Keratinocyte (primary cell): ENCODE measurements around the gene ADIG. TPM values are rescaled to one million over a fixed set of nuclear protein-coding genes. Genes with fewer than 3 reads are reported as not detected.

Experiments
- DNase-seq: peaks from one replicate; pipeline ENCODE4 v3.0.0-alpha.2; 2011; ENCODE audit warnings: low read depth, missing footprints, low spot score
- FAIRE-seq: peaks from 2 replicates; lab custom pipeline; 2011; peaks lifted over from hg19 to GRCh38; lab: Jason Lieb, UNC
- H2AFZ ChIP-seq: 2 replicates; pipeline ENCODE4 v1.6.0; 2012; ENCODE audit warnings: low read length, control low read depth, inconsistent platforms; ENCODE audit not compliant: control insufficient read depth
- H3K27ac ChIP-seq: 2 replicates; pipeline ENCODE4 v1.5.1; 2011; ENCODE audit warnings: low read length; ENCODE audit not compliant: control insufficient read depth, insufficient read depth
- H3K27me3 ChIP-seq: 3 replicates; pipeline ENCODE4 v1.6.0; 2011; ENCODE audit warnings: low read length; ENCODE audit not compliant: control insufficient read depth, insufficient read depth; ENCODE audit errors: extremely low read depth
- H3K36me3 ChIP-seq, 2 experiments: 2 replicates in 1 of 2; 3 replicates in 1 of 2; pipeline ENCODE4 v1.5.1; 2011; ENCODE audit warnings: low read length in 2 of 2, mild to moderate bottlenecking in 1 of 2; ENCODE audit not compliant: control insufficient read depth in 2 of 2, insufficient read depth in 2 of 2; ENCODE audit errors: extremely low read depth in 1 of 2
- H3K4me1 ChIP-seq: 3 replicates; pipeline ENCODE4 v1.5.1; 2011; ENCODE audit warnings: low read length; ENCODE audit not compliant: control insufficient read depth, insufficient read depth; ENCODE audit errors: extremely low read depth
- H3K4me2 ChIP-seq: 3 replicates; pipeline ENCODE4 v1.6.0; 2011; ENCODE audit warnings: low read depth, low read length; ENCODE audit not compliant: control insufficient read depth, insufficient read depth; ENCODE audit errors: extremely low read depth
- H3K4me3 ChIP-seq, 3 experiments: fragments of 200-600 bp in 1 of 3; sonication (generic) in 1 of 3; 2 replicates in 2 of 3; 3 replicates in 1 of 3; pipeline ENCODE4 v1.5.1; 2011 to 2016; ENCODE audit warnings: low read length in 3 of 3, mild to moderate bottlenecking in 3 of 3, control low read depth in 2 of 3, inconsistent platforms in 1 of 3, low read depth in 1 of 3, mixed read lengths in 1 of 3, mixed run types in 1 of 3, moderate library complexity in 1 of 3; ENCODE audit not compliant: control insufficient read depth in 2 of 3, insufficient read depth in 2 of 3; ENCODE audit errors: extremely low read depth in 1 of 3
- H3K79me2 ChIP-seq: 2 replicates; pipeline ENCODE4 v1.6.0; 2012; ENCODE audit warnings: low read length; ENCODE audit not compliant: control insufficient read depth, insufficient read depth
- H3K9ac ChIP-seq: 3 replicates; pipeline ENCODE4 v1.6.0; 2011; ENCODE audit warnings: low read length; ENCODE audit not compliant: control insufficient read depth, insufficient read depth; ENCODE audit errors: extremely low read depth
- H3K9me1 ChIP-seq: 3 replicates; pipeline ENCODE4 v1.6.0; 2011; ENCODE audit warnings: low read length; ENCODE audit not compliant: control insufficient read depth, insufficient read depth; ENCODE audit errors: extremely low read depth
- H3K9me3 ChIP-seq: 2 replicates; pipeline ENCODE4 v1.5.1; 2012; ENCODE audit warnings: low read depth, low read length; ENCODE audit not compliant: control insufficient read depth
- H4K20me1 ChIP-seq: 3 replicates; pipeline ENCODE4 v1.6.0; 2011; ENCODE audit warnings: low read length; ENCODE audit not compliant: control insufficient read depth, insufficient read depth; ENCODE audit errors: extremely low read depth
- EZH2 ChIP-seq: IDR thresholded peaks from one replicate; pipeline ENCODE4 v1.6.1; 2012; ENCODE audit warnings: inconsistent platforms, mild to moderate bottlenecking, low read length, moderate library complexity
- dilution Hi-C: fragments of 300-500 bp; cut with MboI; formaldehyde crosslinking; loops from one replicate; pipeline ENCODE4 v1.7.0; 2020; ENCODE audit warnings: low sequenced_read_pairs; ENCODE audit not compliant: extremely low pct_ligation_motif_present
- polyA minus RNA-seq, 3 experiments: library from RNA; depleted of rRNA, polyadenylated mRNA; stranded (reverse); fragments of >200 nt; gene quantifications; 1 replicate in 1 of 3; 2 replicates in 1 of 3; 3 replicates in 1 of 3; pipeline ENCODE4 v1.2.3, GENCODE V29; 2011
- polyA plus RNA-seq, 5 experiments: library from polyadenylated mRNA; depleted of rRNA in 3 of 5; stranded (reverse) in 3 of 5; stranded (forward) in 1 of 5; unstranded in 1 of 5; fragments of >200 nt; gene quantifications; 1 replicate in 1 of 5; 2 replicates in 3 of 5; 3 replicates in 1 of 5; pipeline versions ENCODE4 v1.2.1 to v1.2.3, GENCODE V29; 2011 to 2012; ENCODE audit warnings: missing spikeins in 2 of 5, low read depth in 1 of 5, low replicate concordance in 1 of 5
- TF ChIP-seq, protein P1 (sequence below), 3 experiments: IDR thresholded peaks in 1 of 3; conservative IDR thresholded peaks in 1 of 3; optimal IDR thresholded peaks in 1 of 3; 2 replicates in 2 of 3; 3 replicates in 1 of 3; pipeline versions ENCODE3 to v1.5.1; 2011; ENCODE audit warnings: low read length in 3 of 3, mild to moderate bottlenecking in 3 of 3, moderate library complexity in 2 of 3, control low read depth in 1 of 3, inconsistent platforms in 1 of 3; ENCODE audit not compliant: insufficient read depth in 2 of 3; ENCODE audit errors: extremely low read depth in 1 of 3

Gene ADIG
- polyA plus RNA-seq, result not detected in 3 replicates
- polyA plus RNA-seq (2011; ENCODE audit: low read depth), result not detected
- not detected in 2 replicates for polyA plus RNA-seq (2011; cell fraction: cytosol; rRNA removed)
- not detected in 2 replicates for polyA plus RNA-seq (2011; cell fraction: nucleus; rRNA removed)
- not detected in 2 replicates for polyA plus RNA-seq (2012; ENCODE audit: low replicate concordance)
- not detected in 3 replicates for polyA minus RNA-seq
- not detected for polyA minus RNA-seq (2011; cell fraction: cytosol; rRNA and poly(A)+ RNA removed)
- polyA minus RNA-seq (2011; cell fraction: nucleus; rRNA and poly(A)+ RNA removed), result not detected in 2 replicates

DNA sequence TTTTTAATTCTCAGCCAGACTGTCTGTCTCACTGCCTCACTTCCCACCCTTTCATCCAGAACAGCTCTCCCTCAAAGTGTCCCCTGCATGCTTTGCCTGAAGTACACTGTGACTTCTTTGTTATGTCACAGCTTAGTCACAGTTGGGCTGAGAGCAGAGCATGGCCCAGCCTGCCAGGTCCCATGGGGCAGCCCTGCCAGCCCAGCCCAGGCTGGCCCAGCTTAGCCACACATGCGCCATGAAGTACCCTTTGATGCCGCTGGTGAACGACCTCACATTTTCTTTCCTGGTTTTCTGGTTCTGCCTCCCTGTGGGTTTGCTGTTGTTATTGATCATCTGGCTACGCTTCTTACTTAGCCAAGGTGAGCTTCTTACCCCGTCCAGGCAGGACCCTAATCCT, at the start of gene ADIG:
Gene ADIG (plus strand): TSS at position 185 of the 400 bp plus-strand sequence. CDS start 54 bp downstream, at position 239.
- H2AFZ ChIP-seq, result no peak within 1 kb of the TSS
- no peak within 1 kb of the TSS for H3K4me3 ChIP-seq
- H3K36me3 ChIP-seq, result peaks cover 1 to 4% of the 10 kb centered on the region in 2 experiments
- no peaks in the 10 kb centered on the region for H3K4me1 ChIP-seq
- no peak within 1 kb of the TSS for H3K27ac ChIP-seq
- dilution Hi-C loops, result no loop called here
- no peaks in the 10 kb centered on the region for H3K9me1 ChIP-seq
- no peaks in the 10 kb centered on the region for H3K27me3 ChIP-seq
- no peaks in the 10 kb centered on the region for H3K9me3 ChIP-seq
- no peak within 1 kb of the TSS for H3K4me2 ChIP-seq
- DNase-seq (no peak), FAIRE-seq (no peak)
- no peak for TF ChIP-seq EZH2
- no peak within 1 kb of the TSS for H3K9ac ChIP-seq
- H4K20me1 ChIP-seq, result no peaks in the 10 kb centered on the region
- H3K79me2 ChIP-seq, result no peaks in the 10 kb centered on the region

DNA sequence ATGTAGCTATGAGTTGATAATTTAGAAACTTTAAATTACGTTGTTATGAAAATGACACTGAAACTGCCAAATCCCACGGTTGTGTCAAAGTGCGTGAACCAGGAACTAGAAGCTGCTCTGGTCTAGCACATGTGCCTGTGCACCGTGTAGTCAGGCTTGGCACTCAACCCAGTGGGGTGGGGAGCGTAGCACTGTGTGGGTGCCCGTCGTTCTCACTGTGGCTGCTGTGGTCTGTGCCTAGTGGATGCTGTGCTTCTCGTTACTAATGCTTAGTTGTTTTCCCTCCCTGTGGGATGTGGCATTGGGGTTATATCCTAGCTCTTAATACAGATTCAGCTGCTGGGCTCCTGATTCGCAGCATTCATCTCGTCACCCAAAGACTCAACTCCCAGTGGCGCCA, 46.2 kb upstream of the ADIG start:
- Histone ChIP-seq H3K9me3 (no peaks in the 10 kb centered on the region), H3K9me1 (peaks cover 2% of the 10 kb centered on the region), H4K20me1 (no peaks in the 10 kb centered on the region), H3K27ac (no peak overlapping the region), H3K4me2 (no peak overlapping the region), H3K4me1 (peaks cover 20% of the 10 kb centered on the region), H3K79me2 (no peaks in the 10 kb centered on the region), H2AFZ (no peak overlapping the region), H3K27me3 (no peaks in the 10 kb centered on the region), H3K9ac (no peak overlapping the region), H3K4me3 (no peak overlapping the region), H3K36me3 (peaks cover 15 to 21% of the 10 kb centered on the region in 2 experiments)
- DNase-seq (no peak), FAIRE-seq (no peak)
- dilution Hi-C loops, result no loop called here
- no peak for TF ChIP-seq EZH2
- TF ChIP-seq, protein P1, sequence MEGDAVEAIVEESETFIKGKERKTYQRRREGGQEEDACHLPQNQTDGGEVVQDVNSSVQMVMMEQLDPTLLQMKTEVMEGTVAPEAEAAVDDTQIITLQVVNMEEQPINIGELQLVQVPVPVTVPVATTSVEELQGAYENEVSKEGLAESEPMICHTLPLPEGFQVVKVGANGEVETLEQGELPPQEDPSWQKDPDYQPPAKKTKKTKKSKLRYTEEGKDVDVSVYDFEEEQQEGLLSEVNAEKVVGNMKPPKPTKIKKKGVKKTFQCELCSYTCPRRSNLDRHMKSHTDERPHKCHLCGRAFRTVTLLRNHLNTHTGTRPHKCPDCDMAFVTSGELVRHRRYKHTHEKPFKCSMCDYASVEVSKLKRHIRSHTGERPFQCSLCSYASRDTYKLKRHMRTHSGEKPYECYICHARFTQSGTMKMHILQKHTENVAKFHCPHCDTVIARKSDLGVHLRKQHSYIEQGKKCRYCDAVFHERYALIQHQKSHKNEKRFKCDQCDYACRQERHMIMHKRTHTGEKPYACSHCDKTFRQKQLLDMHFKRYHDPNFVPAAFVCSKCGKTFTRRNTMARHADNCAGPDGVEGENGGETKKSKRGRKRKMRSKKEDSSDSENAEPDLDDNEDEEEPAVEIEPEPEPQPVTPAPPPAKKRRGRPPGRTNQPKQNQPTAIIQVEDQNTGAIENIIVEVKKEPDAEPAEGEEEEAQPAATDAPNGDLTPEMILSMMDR (optimal IDR thresholded peaks at IDR 0.05 in 1 of 3, IDR thresholded peaks at IDR 0.05 in 1 of 3, conservative IDR thresholded peaks at IDR 0.05 in 1 of 3; ENCODE audit: extremely low read depth in 1 of 3, insufficient read depth in 2 of 3, low read length in 3 of 3), result no peak
